NT2/D1 (cell line): ENCODE results near the gene KRAS.

Experiments used
- DNase-seq: peaks from one replicate; pipeline ENCODE4 v3.0.0-alpha.2; 2011; ENCODE audit warnings: low read depth, low spot score
- H3K27me3 ChIP-seq: 2 replicates; pipeline ENCODE4 v1.6.0; 2011; ENCODE audit warnings: mild to moderate bottlenecking; ENCODE audit not compliant: insufficient read length, insufficient read depth
- H3K36me3 ChIP-seq: 2 replicates; pipeline ENCODE4 v1.6.1; 2011; ENCODE audit warnings: mild to moderate bottlenecking, low read length, mixed read lengths; ENCODE audit not compliant: insufficient read depth, insufficient read length
- H3K4me1 ChIP-seq: 2 replicates; pipeline ENCODE4 v1.5.1; 2011; ENCODE audit not compliant: insufficient read depth, insufficient read length
- H3K4me3 ChIP-seq: 2 replicates; pipeline ENCODE4 v1.5.1; 2011; ENCODE audit warnings: low read depth; ENCODE audit not compliant: insufficient read length
- H3K9ac ChIP-seq: 2 replicates; pipeline ENCODE4 v1.6.0; 2011; ENCODE audit warnings: low read depth; ENCODE audit not compliant: insufficient read length
- H3K9me3 ChIP-seq: 2 replicates; pipeline ENCODE4 v1.5.1; 2011; ENCODE audit warnings: mild to moderate bottlenecking, low read length; ENCODE audit not compliant: insufficient read depth
- SUZ12 ChIP-seq: IDR thresholded peaks from 2 replicates; pipeline ENCODE4 v1.6.1; 2011; ENCODE audit not compliant: insufficient read length, insufficient read depth; ENCODE audit errors: extremely low read depth
- YY1 ChIP-seq: IDR thresholded peaks from 2 replicates; pipeline ENCODE4 v1.6.1; 2011; ENCODE audit not compliant: insufficient read length, insufficient read depth
- ZNF274 ChIP-seq: IDR thresholded peaks from 2 replicates; pipeline ENCODE4 v1.6.1; 2011; ENCODE audit warnings: mild to moderate bottlenecking, low read depth, low read length

KRAS gene

GRCh38 chr12:25264114-25264513, 13.4 kb upstream of the KRAS start:
- Histone ChIP-seq H3K4me1 (peaks cover 3% of the 10 kb centered on the region), H3K4me3 (no peak overlapping the region), H3K27me3 (no peaks in the 10 kb centered on the region), H3K9me3 (no peaks in the 10 kb centered on the region), H3K36me3 (no peaks in the 10 kb centered on the region), H3K9ac (no peak overlapping the region)
- DNase-seq: no peak
- TF ChIP-seq SUZ12 (no peak), YY1 (no peak), ZNF274 (no peak)

DNA sequence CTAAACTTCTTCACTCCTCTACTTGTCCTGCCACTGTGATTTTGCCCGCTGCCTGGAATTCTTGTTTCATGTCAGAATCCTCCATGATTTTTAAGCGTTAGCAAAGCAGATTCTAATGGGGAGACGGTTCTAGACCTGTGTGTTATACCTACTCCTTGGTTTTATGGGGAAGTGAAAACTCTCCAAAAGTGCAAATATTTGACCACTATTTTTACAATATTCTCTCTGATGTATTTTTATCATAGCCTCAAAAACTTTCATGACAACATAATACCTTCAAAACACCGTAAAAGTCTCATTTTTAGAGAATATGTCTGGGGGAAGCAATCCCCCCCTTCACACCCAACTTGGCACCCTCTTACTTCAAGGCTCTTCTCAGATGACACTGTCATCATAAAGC, 12.9 kb upstream of the KRAS start:
- no peak overlapping the region for H3K4me3 ChIP-seq

DNA sequence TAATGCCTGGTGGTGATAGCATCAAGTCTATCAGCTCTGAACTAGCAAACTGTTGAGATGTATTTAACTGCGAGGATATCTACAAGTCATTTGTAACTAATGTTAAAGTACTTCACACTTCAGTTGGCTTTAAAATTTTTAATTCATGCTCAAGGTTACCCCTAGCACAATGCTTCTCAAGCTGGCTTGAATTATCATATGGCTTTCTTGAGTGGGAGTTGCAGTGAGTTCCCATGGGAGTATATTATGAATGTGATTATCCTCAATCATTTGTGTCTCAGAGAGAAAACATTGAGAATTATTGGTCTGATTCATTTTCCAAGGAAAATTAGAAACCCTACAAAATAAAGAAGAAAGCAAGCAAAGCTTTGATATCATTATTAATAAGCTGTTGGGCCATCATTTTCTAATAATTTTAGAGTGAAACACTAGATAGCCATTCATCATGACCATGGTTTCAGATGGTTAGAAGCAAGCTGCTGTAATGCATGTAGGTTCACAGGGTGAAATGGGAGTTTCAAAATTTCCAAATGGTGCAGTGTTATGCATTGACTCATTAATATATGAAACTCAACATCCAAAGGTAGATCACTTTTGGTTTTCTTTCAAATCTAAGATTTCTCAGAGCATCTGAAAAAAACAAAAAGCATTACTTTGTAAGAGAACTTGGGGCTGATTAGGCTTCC, 11.8 kb upstream of the KRAS start:
- H3K36me3 ChIP-seq: no peaks in the 10 kb centered on the region
- H3K4me3 ChIP-seq: no peak overlapping the region
- H3K9me3 ChIP-seq: no peaks in the 10 kb centered on the region
- no peak for DNase-seq
- peaks cover 3% of the 10 kb centered on the region for H3K4me1 ChIP-seq
- H3K27me3 ChIP-seq: no peaks in the 10 kb centered on the region
- TF ChIP-seq SUZ12: no peak
- TF ChIP-seq ZNF274: no peak
- no peak for TF ChIP-seq YY1
- H3K9ac ChIP-seq: no peak overlapping the region

More for the DNA sequence above, 12.9 kb upstream of the KRAS start:
- Histone ChIP-seq H3K9ac (no peak overlapping the region), H3K4me1 (peaks cover 3% of the 10 kb centered on the region), H3K9me3 (no peaks in the 10 kb centered on the region), H3K36me3 (no peaks in the 10 kb centered on the region), H3K27me3 (no peaks in the 10 kb centered on the region)
- TF ChIP-seq SUZ12 (no peak), YY1 (no peak), ZNF274 (no peak)
- no peak for DNase-seq

DNA sequence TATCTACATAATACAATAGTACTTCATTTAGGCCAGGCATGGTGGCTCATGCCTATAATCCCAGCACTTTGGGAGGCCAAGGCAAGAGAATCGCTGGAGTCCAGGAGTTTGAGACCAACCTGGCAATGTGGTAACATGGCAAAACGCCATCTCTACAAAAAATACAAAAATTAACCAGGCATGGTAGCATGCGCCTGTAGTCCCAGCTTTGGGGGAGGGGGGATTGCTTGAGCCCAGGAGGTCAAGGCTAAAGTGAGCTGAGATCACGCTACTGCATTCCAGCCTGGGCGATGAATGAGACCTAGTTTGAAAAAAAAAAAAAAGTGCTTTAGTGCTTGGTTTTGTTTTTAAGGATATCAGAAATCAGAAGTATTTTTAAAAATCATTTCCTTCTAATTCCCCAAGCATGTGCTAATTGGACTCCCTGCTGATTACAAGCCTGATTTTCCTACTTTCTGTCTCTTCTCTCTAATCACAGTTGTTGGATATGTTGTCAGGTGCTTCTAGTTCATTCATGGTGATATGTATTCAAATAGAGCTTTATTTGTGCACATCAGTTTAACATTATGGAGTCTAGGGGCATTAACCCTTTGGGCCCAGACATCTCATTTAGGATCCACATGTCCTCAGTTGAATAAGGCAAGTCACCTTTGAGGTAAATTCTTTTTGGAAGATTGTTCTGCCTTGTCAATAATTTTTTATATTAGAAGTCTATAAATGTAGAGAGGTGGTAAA, 7.0 kb upstream of the KRAS start:
- no peak for DNase-seq
- H3K9ac ChIP-seq: no peak overlapping the region
- H3K27me3 ChIP-seq: peaks cover 10% of the 10 kb centered on the region
- no peaks in the 10 kb centered on the region for H3K36me3 ChIP-seq
- no peaks in the 10 kb centered on the region for H3K9me3 ChIP-seq
- no peaks in the 10 kb centered on the region for H3K4me1 ChIP-seq
- H3K4me3 ChIP-seq: no peak overlapping the region
- TF ChIP-seq ZNF274: no peak
- TF ChIP-seq SUZ12: no peak
- TF ChIP-seq YY1: no peak

GRCh38 chr12:25256826-25257225, 6.1 kb upstream of the KRAS start:
- peaks cover 20% of the 10 kb centered on the region for H3K27me3 ChIP-seq
- no peak for TF ChIP-seq ZNF274
- no peak overlapping the region for H3K9ac ChIP-seq
- no peaks in the 10 kb centered on the region for H3K4me1 ChIP-seq
- H3K4me3 ChIP-seq: no peak overlapping the region
- H3K36me3 ChIP-seq: no peaks in the 10 kb centered on the region
- no peaks in the 10 kb centered on the region for H3K9me3 ChIP-seq
- DNase-seq: no peak

- Histone ChIP-seq H3K4me1 (no peaks in the 10 kb centered on the region), H3K4me3 (no peak overlapping the region), H3K36me3 (no peaks in the 10 kb centered on the region), H3K9ac (no peak overlapping the region), H3K27me3 (peaks cover 23% of the 10 kb centered on the region), H3K9me3 (no peaks in the 10 kb centered on the region)
- TF ChIP-seq SUZ12 (no peak), YY1 (no peak)
- DNase-seq: no peak
Observed at GRCh38 chr12:25256005-25256404, 5.3 kb upstream of the KRAS start.

GRCh38 chr12:25254271-25254880, 3.6 kb upstream of the KRAS start:
- H3K4me1 ChIP-seq: no peaks in the 10 kb centered on the region
- H3K9me3 ChIP-seq: no peaks in the 10 kb centered on the region
- H3K9ac ChIP-seq: no peak overlapping the region
- no peak for DNase-seq
- H3K36me3 ChIP-seq: no peaks in the 10 kb centered on the region
- TF ChIP-seq ZNF274 (no peak), SUZ12 (no peak), YY1 (no peak)
- no peak overlapping the region for H3K4me3 ChIP-seq
- H3K27me3 ChIP-seq: peaks cover 23% of the 10 kb centered on the region
